ENCODE results near the gene DENND1A.
"Not testable (repeated sequence)": the region's sequence is repeated elsewhere in the genome, so short reads cannot be mapped to it uniquely, and the experiment has no call there.

The DENND1A gene

DNA sequence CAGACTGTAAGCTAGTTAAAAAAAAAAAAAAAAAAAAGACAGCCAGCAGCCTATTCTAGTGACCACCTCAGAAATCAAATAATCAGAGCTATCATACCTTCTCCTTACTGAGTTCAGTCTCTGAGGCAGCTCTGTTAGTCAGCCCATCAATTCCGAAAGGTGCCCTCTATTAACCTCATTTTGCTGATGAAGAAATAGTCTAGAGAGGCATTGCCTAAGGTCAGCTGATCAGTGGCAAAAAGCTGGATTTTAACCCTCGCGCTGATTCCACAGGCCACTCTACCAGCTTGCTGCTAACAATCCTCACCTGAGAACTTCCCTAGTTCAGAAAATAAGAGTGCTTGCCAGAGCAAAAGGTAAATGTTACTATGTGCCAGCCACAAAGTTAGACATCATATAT lies 172.0 kb downstream of the DENND1A start:
- no peak for DNase-seq

DNA sequence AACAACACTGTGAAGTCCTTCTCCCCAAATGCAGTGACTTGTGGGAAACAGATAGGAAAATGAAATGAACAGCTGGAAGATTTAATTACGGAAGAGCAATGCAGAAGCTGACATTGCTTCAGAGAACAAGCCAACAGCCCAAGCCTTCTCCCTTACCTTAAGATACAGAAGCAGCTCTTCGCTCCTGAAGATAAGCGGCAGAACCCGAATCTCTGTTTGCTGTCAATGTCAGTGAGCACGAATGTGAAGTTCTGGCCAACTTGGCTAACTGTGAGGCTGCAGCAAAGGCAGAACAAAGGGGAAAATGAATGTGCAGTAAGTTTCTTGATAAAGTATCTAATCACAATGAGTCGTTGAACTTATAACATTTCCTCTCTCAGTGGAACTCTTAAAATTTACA lies 172.4 kb downstream of the DENND1A start:
- no peak for DNase-seq

DNA sequence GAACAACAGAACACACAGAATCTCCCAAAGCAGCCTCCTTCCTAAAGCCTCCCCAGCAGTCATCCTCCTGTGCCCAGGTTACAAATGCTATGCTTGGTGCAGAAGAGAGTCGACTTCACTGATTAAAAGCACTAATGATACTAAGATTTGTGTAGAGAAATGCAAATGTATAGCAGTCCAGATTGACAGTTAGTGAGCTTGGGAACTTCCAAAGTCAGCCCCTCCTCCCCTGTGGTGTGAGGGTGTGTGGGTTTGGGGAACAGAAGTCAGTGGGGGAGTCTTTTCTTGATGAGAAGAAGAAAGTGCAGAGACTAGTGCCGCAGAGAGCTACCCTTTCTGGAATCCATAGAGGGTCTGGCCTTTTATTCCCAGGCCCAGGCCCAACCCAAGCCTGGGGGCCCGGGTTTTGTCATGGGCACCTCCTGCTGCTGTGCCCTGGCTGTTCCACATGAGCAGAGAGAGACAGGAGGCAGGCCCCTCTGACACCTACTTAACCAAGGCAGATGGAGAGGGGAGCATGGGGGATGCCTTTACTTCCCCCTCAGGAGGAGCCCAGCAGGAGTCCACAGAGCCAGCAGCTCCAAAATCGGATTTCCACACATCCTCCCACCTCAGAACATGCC lies 173.3 kb downstream of the DENND1A start:
- no peak for DNase-seq

DNA sequence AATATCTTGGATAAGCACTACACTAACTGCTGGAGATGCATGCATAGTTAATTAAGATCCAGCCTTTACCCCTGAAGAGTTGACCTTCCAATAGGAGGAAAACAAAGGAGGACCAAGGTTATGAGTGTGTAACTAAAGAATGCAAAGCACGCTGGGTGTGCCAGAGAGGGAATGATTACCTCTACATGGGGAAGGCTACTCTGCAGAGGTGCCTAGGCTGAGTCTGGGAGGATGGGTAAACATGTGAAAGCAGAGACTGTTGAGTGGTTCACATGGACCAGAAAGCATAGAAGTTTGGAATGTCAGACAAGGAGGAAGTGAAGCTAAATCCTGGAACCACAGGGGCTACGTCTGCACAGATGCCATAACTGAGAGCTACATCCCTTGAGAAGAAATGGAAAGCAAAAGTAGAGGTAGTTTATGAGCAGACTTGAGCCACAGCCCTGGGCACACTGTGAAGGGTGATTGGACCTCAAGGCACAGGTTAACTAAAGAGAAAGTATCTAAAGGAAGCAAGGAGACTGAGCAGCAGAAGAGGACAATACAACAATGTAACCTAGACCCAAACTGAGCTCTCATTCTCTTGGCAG lies 176.2 kb downstream of the DENND1A start:
- DNase-seq = no peak

DNA sequence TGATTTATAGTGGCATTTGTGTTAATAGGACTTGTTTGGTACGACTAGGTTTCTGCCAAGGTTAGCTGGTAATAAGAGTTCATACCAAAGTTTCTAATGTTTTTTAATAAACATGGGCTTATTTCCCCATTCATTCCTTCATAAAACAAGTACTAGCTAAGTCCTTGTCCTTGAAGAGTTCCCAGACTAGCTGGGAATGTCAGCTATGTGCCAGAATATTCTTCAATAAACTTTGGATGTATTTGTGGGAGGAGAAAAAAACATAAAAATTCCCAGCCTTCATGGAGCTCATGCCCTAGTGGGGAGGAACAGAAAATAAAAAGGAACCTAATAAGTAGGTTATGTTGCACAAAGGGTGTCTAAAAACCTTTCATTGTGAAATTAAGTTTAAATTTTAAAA lies 176.9 kb downstream of the DENND1A start:
- no peak for DNase-seq

DNA sequence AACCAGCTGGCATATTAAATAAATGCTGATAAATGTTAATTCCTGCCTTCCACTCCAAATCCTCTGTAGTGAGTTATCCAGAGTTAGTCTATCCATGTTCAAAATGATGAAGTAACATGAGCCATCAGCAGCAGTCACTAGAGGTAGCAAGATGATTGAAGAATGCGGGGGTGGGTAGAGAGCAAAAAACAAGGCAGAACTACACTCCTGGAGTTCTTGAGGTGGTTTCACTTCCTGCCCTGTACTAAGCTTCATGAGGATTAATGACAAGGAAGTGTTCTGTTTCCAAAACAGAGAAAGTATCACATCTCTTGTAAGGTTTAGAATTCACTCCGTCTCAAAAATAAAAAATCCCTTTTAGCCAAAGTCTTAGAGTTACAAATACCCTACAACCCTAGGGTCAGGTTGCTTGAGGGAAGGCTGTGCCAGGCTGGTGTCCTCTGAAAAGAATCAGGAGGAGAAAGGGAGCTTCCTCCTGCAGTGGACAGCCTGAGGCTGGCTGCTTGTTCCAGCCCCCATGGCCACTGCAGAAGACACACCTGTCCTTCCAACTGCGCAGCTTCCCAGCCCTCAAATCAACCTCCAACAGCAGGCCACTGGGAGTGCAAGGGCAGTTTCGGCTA lies 180.2 kb downstream of the DENND1A start:
- peak; percentile 7 for DNase-seq

DNA sequence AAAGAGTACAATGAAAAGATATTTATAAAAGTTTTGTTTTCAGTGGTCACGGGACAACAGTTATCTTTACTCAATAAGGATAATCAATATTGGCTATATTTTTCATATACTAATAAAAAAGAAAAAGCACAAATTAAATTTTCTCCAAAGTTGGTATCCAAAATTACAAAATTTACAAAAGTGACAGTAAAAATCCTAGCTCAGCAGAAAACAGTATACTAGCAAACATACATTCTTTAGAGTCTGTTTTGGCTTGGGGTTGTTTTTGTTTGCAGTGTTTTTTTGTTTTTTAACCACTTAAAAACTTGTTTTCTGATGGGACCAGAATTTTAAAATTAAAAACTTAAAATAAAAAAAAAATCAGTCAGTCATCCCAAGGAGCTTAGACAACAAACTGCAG lies 183.2 kb downstream of the DENND1A start:
- no peak for DNase-seq

DNA sequence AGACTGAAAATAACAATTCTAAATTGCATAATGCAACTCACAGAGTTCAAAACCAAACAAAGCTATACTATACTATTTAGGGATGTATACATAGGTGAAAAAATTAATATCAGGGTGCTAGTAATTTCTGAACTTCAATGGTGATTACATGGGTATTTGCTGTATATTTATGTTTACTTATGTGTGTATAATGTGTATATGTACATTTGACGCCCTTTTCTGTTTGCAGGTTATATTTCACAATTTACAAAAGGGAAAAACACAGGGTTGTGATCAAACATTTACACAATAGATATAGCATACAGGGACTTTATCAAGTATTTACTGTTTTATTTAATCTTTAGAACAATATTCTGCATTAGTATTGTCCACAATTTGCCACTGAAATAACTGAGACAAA lies 184.0 kb downstream of the DENND1A start:
- no peak for DNase-seq

DNA sequence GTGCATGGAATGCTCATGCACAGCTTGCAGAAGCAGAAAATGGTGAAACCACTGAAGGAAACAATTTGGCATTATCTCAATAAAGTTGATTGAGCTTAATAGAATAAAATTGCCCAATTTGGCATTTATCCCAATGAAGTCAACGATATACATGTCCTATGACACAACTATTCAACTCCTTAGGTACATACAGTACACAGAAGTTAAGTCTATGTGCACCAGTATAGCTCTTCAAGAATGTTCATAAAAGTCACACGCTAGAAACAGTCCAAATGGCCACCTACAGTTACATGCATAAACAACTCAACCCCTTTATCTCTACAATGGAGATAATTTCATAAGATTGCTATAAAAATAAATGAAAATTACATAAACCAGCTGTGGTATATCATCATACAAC lies 184.5 kb downstream of the DENND1A start:
- DNase-seq = no peak

DNA sequence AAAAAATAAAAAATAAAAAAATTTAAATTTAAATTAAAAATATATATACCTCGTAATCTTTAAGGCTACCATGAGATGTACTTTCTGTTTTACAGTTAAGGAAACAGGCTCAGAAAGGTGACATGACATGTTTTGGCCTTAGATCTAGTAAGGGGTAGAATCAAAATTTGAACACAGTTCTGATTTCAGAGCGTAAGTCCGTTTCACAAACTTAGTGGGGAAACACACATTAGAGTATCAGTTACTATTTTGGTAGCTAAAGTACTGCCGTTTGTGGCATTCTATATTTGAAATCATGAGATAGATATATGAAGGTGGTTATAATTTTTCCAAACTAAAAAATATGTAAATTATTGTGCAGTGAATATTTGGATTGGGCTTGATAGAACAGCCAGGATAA lies 186.2 kb downstream of the DENND1A start:
- DNase-seq = no peak

DNA sequence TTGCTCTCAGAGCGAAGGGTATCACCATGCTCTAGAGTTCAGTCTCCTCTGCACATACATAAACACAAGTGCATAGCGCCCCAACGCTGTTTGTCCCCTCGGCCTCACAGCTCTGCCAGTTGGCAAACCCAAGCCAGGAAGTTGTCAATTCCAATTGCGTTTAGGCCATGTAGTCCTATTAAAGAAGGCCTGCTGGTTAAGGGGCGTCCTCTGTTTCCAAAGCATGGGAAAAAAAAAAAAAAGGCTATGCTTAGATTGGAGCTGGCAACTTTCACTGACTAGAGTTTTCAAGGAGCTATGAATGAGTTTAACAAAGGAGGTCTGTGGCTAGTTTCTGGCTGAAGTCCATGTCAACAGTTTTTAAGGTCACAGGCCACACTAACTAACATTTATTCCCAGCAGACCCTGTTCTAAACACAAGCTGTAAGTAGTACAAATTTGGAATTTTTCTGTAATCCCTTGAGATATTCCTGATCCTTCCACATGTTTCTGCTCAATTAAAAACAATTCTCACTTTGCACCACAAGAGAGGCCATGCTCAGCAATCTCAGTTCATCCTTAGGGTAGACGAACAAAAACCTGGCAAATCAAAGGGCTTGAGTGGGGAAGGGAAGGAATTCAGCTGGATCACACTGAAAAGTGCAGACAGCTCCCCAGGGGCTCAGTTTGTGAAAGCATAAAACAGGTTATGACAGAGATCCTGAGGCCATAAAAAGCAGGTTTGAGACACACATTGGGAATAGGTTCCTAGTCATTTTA lies 187.7 kb downstream of the DENND1A start:
- DNase-seq = no peak

DNA sequence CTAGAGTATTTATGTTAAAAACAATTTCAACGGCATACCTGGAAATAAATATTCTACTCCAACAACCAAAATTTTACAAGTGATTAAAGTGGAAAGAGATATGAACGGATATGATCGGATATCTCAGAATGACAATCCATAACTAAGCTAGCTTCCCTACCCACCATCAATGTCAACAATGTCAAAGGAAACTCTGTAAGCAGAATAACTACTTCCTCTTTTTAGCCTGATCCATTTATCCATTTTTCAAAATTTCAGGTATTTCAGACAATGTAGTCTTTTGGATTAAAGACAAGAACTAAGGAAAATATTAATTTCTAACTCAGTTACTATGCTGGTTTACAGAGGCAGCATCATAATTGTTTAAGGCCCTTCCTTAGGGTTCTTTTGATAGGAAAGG lies 188.7 kb downstream of the DENND1A start:
- DNase-seq = no peak

DNA sequence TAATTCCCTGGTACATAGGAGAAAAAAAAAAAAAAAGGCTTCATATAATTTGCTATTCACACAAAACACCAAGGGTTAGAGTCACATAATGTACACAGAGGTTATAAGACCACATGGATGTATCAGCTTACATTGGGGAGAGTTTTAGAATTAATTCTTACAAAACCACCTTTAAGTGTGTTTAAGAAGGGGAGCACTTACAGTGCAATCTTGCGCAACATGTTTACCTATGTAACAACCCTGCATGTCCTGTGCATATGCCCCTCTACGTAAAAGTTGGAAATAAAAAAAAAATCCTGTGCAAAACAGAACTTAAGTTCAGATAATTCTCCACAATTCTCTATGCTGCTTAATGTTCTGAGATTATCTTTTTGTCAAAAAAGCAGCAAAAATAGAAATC lies 190.0 kb downstream of the DENND1A start:
- DNase-seq = no peak

DNA sequence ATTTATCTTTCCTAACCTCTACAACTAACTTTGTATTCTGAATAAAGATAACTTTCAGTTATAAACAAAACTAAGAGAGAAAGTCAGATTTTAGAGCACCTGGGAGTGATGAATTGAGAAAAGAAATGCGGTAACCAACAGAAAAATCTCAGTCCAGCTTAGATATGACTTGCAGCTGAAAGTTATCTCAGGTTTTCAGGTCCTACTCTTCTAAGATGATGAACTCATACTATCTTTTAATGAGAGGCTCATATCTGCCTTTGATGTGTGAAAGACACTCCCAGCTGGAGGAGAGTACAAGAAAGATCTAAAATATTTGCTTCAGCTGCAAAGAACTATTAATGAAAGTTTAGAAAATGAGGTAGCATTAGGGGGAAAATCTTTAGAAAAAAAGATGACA lies 190.5 kb downstream of the DENND1A start:
- DNase-seq = no peak

DNA sequence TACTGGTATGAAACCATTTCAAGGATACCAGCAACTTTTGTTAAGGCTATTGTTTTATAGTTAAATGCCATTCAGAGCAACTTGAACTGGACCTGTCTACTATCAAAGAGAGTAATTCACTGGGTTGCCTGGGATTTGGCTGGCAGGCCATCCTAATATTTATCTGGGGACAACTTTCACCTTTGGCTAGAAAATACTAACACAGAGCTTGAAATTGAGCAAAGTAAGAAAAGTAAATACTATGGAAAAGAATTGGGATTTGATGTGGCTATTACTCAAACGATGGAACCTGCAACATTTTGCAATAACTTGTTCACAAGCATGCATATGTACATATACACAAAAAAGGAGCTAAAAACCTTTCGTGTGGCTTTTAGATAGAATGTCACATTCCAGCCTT lies 191.3 kb downstream of the DENND1A start:
- no peak for DNase-seq

DNA sequence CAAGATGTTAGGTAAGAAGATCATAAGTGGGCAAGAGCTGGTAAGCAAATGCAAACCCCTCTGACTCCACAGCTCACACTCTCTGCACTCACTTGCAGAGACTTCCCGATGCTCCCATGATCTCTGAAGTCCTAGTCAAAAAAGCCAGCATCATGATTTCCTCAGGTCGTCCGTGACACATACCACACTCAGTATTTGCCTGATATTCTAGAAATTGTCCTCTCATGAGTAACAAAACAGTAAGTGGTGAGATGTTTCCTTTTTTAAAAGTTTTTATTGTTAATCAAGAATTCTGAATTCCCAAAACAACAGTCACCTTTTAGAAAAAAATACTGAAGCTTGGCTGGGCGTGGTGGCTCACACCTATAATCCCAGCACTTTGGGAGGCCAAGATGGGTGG lies 194.6 kb downstream of the DENND1A start:
- no peak for DNase-seq

DNA sequence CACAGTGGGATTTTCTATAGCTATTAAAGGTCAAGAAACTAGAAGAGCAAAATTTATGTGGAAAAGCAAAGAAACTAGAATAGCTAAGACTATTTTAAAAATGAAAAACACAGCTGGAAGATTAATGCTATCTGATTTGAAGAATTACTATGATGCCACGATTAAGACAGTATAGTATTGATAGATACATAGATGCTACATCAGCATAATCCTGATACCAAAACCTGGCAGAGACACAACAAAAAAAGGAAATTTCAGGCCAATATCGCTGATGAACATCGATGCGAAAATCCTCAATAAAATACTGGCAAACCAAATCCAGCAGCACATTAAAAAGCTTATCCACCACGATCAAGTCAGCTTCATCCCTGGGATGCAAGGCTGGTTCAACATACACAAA lies 201.4 kb downstream of the DENND1A start:
- DNase-seq = not testable (repeated sequence)

DNA sequence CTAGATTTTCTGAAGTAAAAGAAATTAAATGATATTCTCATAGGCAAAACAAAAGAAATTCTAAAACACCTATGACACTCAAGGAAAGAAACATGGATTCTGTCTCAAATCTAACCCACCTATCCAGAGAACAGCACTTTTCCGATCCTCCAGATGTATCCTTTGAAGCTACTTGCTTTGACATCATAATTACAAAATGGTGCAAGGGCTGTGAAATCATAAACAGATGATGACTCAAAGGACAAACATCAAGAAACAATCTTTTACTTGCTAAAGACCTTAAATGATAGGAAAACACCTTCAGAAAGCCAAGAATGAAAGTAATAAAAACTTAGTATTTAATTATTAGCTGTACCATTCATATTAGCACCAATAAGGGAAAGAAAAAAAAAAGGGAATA lies 202.6 kb downstream of the DENND1A start:
- DNase-seq = no peak

DNA sequence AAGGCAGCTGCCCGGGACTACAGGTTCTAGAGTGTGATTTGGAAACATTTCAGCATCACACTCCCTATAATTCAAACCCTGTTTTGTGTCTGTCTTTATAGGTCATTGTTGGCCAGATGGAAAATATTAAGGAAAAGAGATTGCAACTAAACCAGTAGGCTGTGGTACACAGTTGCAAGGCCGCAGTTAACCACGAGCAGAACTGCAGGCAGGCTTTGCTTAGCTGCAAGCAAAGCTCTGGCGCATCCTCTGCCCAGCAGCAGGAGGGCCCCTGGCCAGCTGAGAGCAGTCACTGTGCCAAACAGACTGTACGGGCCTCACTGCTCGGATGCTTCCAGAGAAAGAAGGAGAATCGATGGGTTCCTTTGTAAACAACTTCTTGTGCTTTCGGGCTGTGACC lies 204.5 kb downstream of the DENND1A start:
- DNase-seq = no peak

DNA sequence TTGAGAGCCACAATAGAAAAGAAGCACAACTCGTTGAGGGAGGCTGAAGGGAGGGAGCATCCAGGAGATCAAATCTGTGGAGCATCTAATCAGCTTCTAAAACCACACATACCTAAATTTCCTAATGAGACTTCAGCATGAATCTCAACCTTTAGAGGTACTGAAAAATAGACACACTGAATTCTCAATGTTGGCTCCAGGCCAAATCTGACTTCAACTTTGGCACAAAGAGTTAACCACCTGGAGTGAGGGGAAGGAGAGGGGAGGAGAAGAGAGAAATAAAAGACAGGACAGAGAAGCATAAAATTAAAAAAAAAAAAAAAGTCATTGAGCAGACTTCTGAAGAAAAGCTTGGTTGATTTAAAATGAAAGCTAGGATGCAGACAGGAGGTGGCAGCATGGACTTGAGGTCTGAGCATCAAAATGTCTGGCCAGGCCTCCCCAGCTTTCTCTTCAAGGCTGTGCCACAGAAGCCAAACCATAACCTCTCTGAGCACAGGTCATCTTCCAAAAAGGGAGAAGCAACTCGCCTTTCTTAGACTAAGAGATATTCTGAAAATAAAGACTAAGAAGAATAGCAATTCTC lies 205.6 kb downstream of the DENND1A start:
- DNase-seq = no peak

DNA sequence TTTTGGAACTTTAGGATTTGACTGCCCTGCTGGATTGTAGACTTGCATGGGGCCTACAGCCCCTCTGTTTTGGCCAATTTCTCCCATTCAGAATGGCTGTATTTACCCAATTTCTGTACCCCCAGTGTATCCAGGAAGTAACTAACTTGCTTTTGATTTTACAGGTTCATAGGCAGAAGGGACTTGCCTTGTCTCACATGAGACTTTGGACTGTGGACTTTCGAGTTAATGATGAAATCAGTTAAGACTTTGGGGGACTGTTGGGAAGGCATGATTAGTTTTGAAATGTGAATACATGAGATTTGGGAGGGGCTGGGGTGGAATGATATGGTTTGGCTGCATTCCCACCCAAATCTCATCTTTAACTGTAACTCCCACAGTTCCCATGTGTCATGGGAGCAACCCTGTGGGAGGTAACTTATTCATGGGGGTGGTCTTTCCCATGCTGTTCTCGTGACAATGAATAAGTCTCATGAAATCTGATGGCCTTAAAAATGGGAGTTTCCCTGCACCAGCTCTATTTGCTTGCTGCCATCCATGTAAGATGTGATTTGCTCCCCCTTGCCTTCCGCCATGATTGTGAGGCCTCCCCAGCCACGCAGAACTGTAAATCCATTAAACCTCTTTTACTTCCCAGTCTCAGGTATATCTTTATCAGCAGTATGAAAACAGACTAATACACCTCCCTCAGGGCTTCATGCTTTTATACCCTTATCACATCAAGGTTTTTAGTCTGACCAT lies 206.6 kb downstream of the DENND1A start:
- no peak for DNase-seq

DNA sequence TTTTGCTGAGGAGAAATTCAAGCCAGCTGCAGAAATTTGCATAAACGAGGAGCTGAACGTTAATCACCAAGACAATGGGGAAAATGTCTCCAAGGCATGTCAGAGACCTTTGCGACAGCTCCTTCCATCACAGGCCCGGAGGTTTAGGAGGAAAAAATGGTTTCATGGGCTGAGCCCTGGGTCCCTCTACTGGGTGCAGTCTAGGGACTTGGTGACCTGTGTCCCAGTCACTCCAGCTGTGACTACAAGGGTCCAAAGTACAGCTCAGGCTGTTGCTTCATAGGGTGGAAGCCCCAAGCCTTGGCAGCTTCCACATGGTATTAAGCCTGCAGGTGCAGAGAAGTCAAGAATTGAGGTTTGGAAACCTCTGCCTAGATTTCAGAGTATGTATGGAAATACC lies 207.5 kb downstream of the DENND1A start:
- no peak for DNase-seq

DNA sequence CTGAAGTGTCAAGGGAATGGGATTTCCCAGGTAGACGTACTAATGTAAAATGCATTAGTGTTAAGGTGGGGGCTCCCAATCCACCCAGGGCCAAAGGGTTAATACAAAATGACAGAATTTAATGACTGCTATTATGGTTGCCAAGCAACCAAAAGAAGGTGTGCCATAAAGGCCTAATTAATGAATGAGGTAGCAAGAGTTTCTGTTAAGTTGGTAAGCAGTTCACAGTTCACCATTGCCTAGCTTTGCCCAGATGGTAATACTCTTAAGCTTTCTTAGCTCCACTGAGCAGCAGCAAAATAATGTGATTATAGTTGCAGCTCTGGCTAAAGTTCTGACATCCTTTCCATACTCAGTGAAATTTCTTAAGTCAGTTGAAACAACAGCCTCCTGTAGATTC lies 211.7 kb downstream of the DENND1A start:
- DNase-seq = no peak

Measured in activated CD4-positive, alpha-beta T cell treated with anti-CD3 and anti-CD28 coated beads, Interleukin-2, Interleukin-6, amounts not matched to agents 100 ng/mL and 50 ng/mL, durations not matched to agents 16 hours and 8 hours (primary cell).